Osteoblast (primary cell): Measurements from ENCODE around the gene FNDC11. TPM values are rescaled to one million over a fixed set of nuclear protein-coding genes. Genes with fewer than 3 reads are reported as not detected.
A peak's percentile ranks its signal among the peaks of the same experiment; 100 is the strongest.

Experiments used
- DNase-seq: peaks from one replicate; pipeline ENCODE4 v3.0.0; 2011; ENCODE audit warnings: low spot score, mixed read lengths; ENCODE audit not compliant: insufficient read length; ENCODE audit errors: missing footprints
- H2AFZ ChIP-seq: 2 replicates; pipeline ENCODE4 v1.6.0; 2011; ENCODE audit warnings: mild to moderate bottlenecking, low read length
- H3K27ac ChIP-seq: 2 replicates; pipeline ENCODE4 v1.5.1; 2011; ENCODE audit warnings: mild to moderate bottlenecking, low read depth, low read length, moderate library complexity
- H3K27me3 ChIP-seq: 2 replicates; pipeline ENCODE4 v1.6.0; 2012; ENCODE audit warnings: mild to moderate bottlenecking, control low read depth, inconsistent platforms, low read length, moderate library complexity; ENCODE audit not compliant: insufficient read depth
- H3K36me3 ChIP-seq: 2 replicates; pipeline ENCODE4 v1.5.1; 2011; ENCODE audit warnings: mild to moderate bottlenecking, low read length, control low read depth, moderate library complexity; ENCODE audit not compliant: insufficient read depth
- H3K4me1 ChIP-seq: 2 replicates; pipeline ENCODE4 v1.5.1; 2011; ENCODE audit warnings: mild to moderate bottlenecking, low read length, control low read depth, moderate library complexity; ENCODE audit not compliant: insufficient read depth
- H3K4me2 ChIP-seq: 2 replicates; pipeline ENCODE4 v1.6.0; 2011; ENCODE audit warnings: mild to moderate bottlenecking, low read length; ENCODE audit not compliant: insufficient read depth
- H3K4me3 ChIP-seq: fragments of 200-600 bp; sonication (generic); 3 replicates; pipeline ENCODE4 v1.5.1; 2012; ENCODE audit warnings: mild to moderate bottlenecking, low read length, inconsistent platforms; ENCODE audit not compliant: insufficient read depth
- H3K79me2 ChIP-seq: 2 replicates; pipeline ENCODE4 v1.6.0; 2012; ENCODE audit warnings: mild to moderate bottlenecking, low read length, control low read depth, inconsistent platforms; ENCODE audit not compliant: insufficient read depth
- H3K9me3 ChIP-seq: 2 replicates; pipeline ENCODE4 v1.5.1; 2011; ENCODE audit warnings: low read depth, low read length, control low read depth
- H4K20me1 ChIP-seq: 2 replicates; pipeline ENCODE4 v1.6.0; 2012; ENCODE audit warnings: mild to moderate bottlenecking, low read length, control low read depth; ENCODE audit not compliant: insufficient read depth
- CTCF ChIP-seq: IDR thresholded peaks from 2 replicates; pipeline ENCODE4 v1.5.1; 2011; ENCODE audit warnings: mild to moderate bottlenecking, low read depth, low read length, moderate library complexity; ENCODE audit errors: extremely low read depth
- total RNA-seq: library from RNA; depleted of rRNA; stranded (reverse); fragments of >200 nt; gene quantifications from 2 replicates; pipeline ENCODE4 v1.2.3, GENCODE V29; 2012

FNDC11 gene
- total RNA-seq, 1 donor, result not detected

GRCh38 chr20:63531686-63532448 is 22.1 kb upstream of the FNDC11 start:
- H3K36me3 ChIP-seq, result no peaks in the 10 kb centered on the region
- H3K4me3 ChIP-seq, result no peak overlapping the region
- no peak overlapping the region for H2AFZ ChIP-seq
- H3K4me1 ChIP-seq, result peaks cover 8% of the 10 kb centered on the region
- H3K79me2 ChIP-seq, result no peaks in the 10 kb centered on the region
- no peak for TF ChIP-seq CTCF
- no peak overlapping the region for H3K27ac ChIP-seq
- peaks cover 3% of the 10 kb centered on the region for H4K20me1 ChIP-seq
- peak; percentile 66 for DNase-seq
- no peak overlapping the region for H3K4me2 ChIP-seq
- no peaks in the 10 kb centered on the region for H3K9me3 ChIP-seq
- H3K27me3 ChIP-seq, result peaks cover 10% of the 10 kb centered on the region

- Histone ChIP-seq H3K27me3 (peaks cover 10% of the 10 kb centered on the region), H3K4me1 (peaks cover 8% of the 10 kb centered on the region), H3K4me3 (no peak overlapping the region), H3K4me2 (no peak overlapping the region), H4K20me1 (no peaks in the 10 kb centered on the region), H3K79me2 (no peaks in the 10 kb centered on the region), H3K9me3 (no peaks in the 10 kb centered on the region), H2AFZ (no peak overlapping the region), H3K36me3 (no peaks in the 10 kb centered on the region), H3K27ac (no peak overlapping the region)
- TF ChIP-seq CTCF, result no peak
- peak; percentile 83 for DNase-seq
These were observed 21.4 kb upstream of the FNDC11 start for GRCh38 chr20:63532449-63532971.

GRCh38 chr20:63533388-63533787 is 20.6 kb upstream of the FNDC11 start:
- TF ChIP-seq CTCF, result no peak
- Histone ChIP-seq H3K4me2 (no peak overlapping the region), H3K4me1 (peaks cover 8% of the 10 kb centered on the region), H3K36me3 (no peaks in the 10 kb centered on the region), H2AFZ (no peak overlapping the region), H3K79me2 (no peaks in the 10 kb centered on the region), H3K27me3 (peaks cover 10% of the 10 kb centered on the region), H4K20me1 (no peaks in the 10 kb centered on the region), H3K27ac (no peak overlapping the region), H3K9me3 (no peaks in the 10 kb centered on the region), H3K4me3 (no peak overlapping the region)
- DNase-seq, result peak; percentile 81

GRCh38 chr20:63533871-63534393 is 20.0 kb upstream of the FNDC11 start:
- DNase-seq, result peak; percentile 89
- TF ChIP-seq CTCF, result no peak
- Histone ChIP-seq H4K20me1 (no peaks in the 10 kb centered on the region), H3K27me3 (peaks cover 10% of the 10 kb centered on the region), H3K4me1 (peaks cover 8% of the 10 kb centered on the region), H3K27ac (no peak overlapping the region), H3K9me3 (no peaks in the 10 kb centered on the region), H3K4me2 (no peak overlapping the region), H2AFZ (no peak overlapping the region), H3K79me2 (no peaks in the 10 kb centered on the region), H3K36me3 (no peaks in the 10 kb centered on the region), H3K4me3 (no peak overlapping the region)
